Fibroblast of lung (primary cell): ENCODE measurements around the gene APOLD1. TPM values are rescaled to one million over a fixed set of nuclear protein-coding genes. Genes with fewer than 3 reads are reported as not detected.
A peak's percentile ranks its signal among the peaks of the same experiment; 100 is the strongest.

Experiments used
- DNase-seq, 2 donors: peaks; one replicate each; pipeline versions ENCODE4 v3.0.0 to v3.0.0-alpha.2; 2010; ENCODE audit warnings: low read depth in 2 of 2
- H2AFZ ChIP-seq: 2 replicates; pipeline ENCODE4 v1.5.1; 2012; ENCODE audit warnings: low read length, control low read depth, inconsistent platforms
- H3K27ac ChIP-seq: 2 replicates; pipeline ENCODE4 v1.5.1; 2011; ENCODE audit warnings: low read length, control low read depth; ENCODE audit not compliant: insufficient read depth
- H3K27me3 ChIP-seq: 2 replicates; pipeline ENCODE4 v1.5.1; 2011; ENCODE audit warnings: mild to moderate bottlenecking, low read length; ENCODE audit not compliant: control insufficient read depth, insufficient read depth
- H3K36me3 ChIP-seq: 2 replicates; pipeline ENCODE4 v1.5.1; 2011; ENCODE audit warnings: low read length; ENCODE audit not compliant: control insufficient read depth, insufficient read depth
- H3K4me1 ChIP-seq: 2 replicates; pipeline ENCODE4 v1.5.1; 2011; ENCODE audit warnings: low read length; ENCODE audit not compliant: control insufficient read depth, insufficient read depth; ENCODE audit errors: extremely low read depth
- H3K4me2 ChIP-seq: 2 replicates; pipeline ENCODE4 v1.5.1; 2011; ENCODE audit warnings: low read length, control low read depth; ENCODE audit not compliant: insufficient read depth; ENCODE audit errors: extremely low read depth
- H3K4me3 ChIP-seq, 4 experiments: fragments of 200-600 bp in 1 of 4; sonication (generic) in 1 of 4; replicated peaks in 1 of 4; 2 replicates each; pipeline ENCODE4 v1.5.1; 2011 to 2016; ENCODE audit warnings: low read length in 4 of 4, low read depth in 3 of 4, mild to moderate bottlenecking in 3 of 4, control low read depth in 2 of 4, inconsistent platforms in 1 of 4, mixed read lengths in 1 of 4; ENCODE audit not compliant: insufficient read depth in 1 of 4; ENCODE audit errors: control extremely low read depth in 1 of 4
- H3K79me2 ChIP-seq: 2 replicates; pipeline ENCODE4 v1.5.1; 2012; ENCODE audit warnings: mild to moderate bottlenecking, low read length, inconsistent platforms; ENCODE audit not compliant: control insufficient read depth, insufficient read depth
- H3K9ac ChIP-seq: 2 replicates; pipeline ENCODE4 v1.5.1; 2011; ENCODE audit warnings: mild to moderate bottlenecking, low read length, control low read depth; ENCODE audit not compliant: insufficient read depth
- H3K9me3 ChIP-seq: 2 replicates; pipeline ENCODE4 v1.5.1; 2012; ENCODE audit warnings: low read depth, low read length; ENCODE audit not compliant: control insufficient read depth, insufficient read depth
- H4K20me1 ChIP-seq: 2 replicates; pipeline ENCODE4 v1.5.1; 2011; ENCODE audit warnings: low read length; ENCODE audit not compliant: control insufficient read depth, insufficient read depth; ENCODE audit errors: extremely low read depth
- CTCF ChIP-seq, 2 donors: IDR thresholded peaks in 1 of 2; conservative IDR thresholded peaks in 1 of 2; 1 replicate in 1 of 2; 2 replicates in 1 of 2; pipeline ENCODE4 v1.5.1; 2011 to 2012; ENCODE audit warnings: low read length in 2 of 2, control low read depth in 1 of 2, inconsistent platforms in 1 of 2, low read depth in 1 of 2, mild to moderate bottlenecking in 1 of 2
- EZH2 ChIP-seq: IDR thresholded peaks from 2 replicates; pipeline ENCODE4 v1.5.1; 2012; ENCODE audit warnings: low read length, control low read depth, mild to moderate bottlenecking; ENCODE audit errors: missing control alignments
- polyA plus RNA-seq, 2 donors: library from polyadenylated mRNA; depleted of rRNA in 1 of 2; stranded (reverse) in 1 of 2; unstranded in 1 of 2; fragments of >200 nt; gene quantifications; 2 replicates each; pipeline ENCODE4 v1.2.1, GENCODE V29; 2011 to 2012; ENCODE audit warnings: missing spikeins in 1 of 2
- total RNA-seq: library from RNA; depleted of rRNA; stranded (reverse); fragments of >200 nt; gene quantifications from 2 replicates; pipeline ENCODE4 v1.2.1, GENCODE V29; 2014

The APOLD1 gene
- total and polyA plus RNA-seq, 2 donors (not counting 1 experiment from before 2014, with no cell fraction given) = 3.1 to 3.2 TPM

- H3K79me2 ChIP-seq = peaks cover 2% of the 10 kb centered on the region
- no peaks in the 10 kb centered on the region for H3K36me3 ChIP-seq
- H3K27ac ChIP-seq = peak overlapping the region; percentile 93
- peak overlapping the region; percentile 47 to 74 (median 62) for H3K4me3 ChIP-seq
- no peaks in the 10 kb centered on the region for H3K9me3 ChIP-seq
- TF ChIP-seq EZH2 (no peak), CTCF (conservative IDR thresholded peaks at IDR 0.05 in 1 of 2, IDR thresholded peaks at IDR 0.05 in 1 of 2; ENCODE audit: low read depth in 1 of 2, low read length in 2 of 2) (no peak)
- peak overlapping the region; percentile 72 for H2AFZ ChIP-seq
- H4K20me1 ChIP-seq = no peaks in the 10 kb centered on the region
- H3K9ac ChIP-seq = peak overlapping the region; percentile 91
- H3K4me2 ChIP-seq = peak overlapping the region; percentile 84
- no peaks in the 10 kb centered on the region for H3K27me3 ChIP-seq
- peak; percentile 79 to 81 for DNase-seq
- peaks cover 25% of the 10 kb centered on the region for H3K4me1 ChIP-seq
These were observed 1.5 kb downstream of the APOLD1 start for GRCh38 chr12:12786706-12787601.

- TF ChIP-seq CTCF (conservative IDR thresholded peaks at IDR 0.05 in 1 of 2, IDR thresholded peaks at IDR 0.05 in 1 of 2; ENCODE audit: low read depth in 1 of 2, low read length in 2 of 2) = no peak
- TF ChIP-seq EZH2 = no peak
- Histone ChIP-seq H3K27me3 (no peaks in the 10 kb centered on the region), H3K9me3 (no peaks in the 10 kb centered on the region), H3K79me2 (peaks cover 2% of the 10 kb centered on the region), H3K4me3 (no peak overlapping the region), H3K36me3 (no peaks in the 10 kb centered on the region), H3K4me1 (peaks cover 28% of the 10 kb centered on the region), H2AFZ (no peak overlapping the region), H3K4me2 (no peak overlapping the region), H3K27ac (peak overlapping the region; percentile 93), H3K9ac (peak overlapping the region; percentile 91), H4K20me1 (no peaks in the 10 kb centered on the region)
- DNase-seq = peak in 1 of 2 donors; percentile 12
These were observed 2.7 kb downstream of the APOLD1 start for GRCh38 chr12:12788131-12788530.

GRCh38 chr12:12788675-12789368, 3.4 kb downstream of the APOLD1 start:
- H3K27ac ChIP-seq = peak overlapping the region; percentile 93
- peaks cover 28% of the 10 kb centered on the region for H3K4me1 ChIP-seq
- no peaks in the 10 kb centered on the region for H3K9me3 ChIP-seq
- H3K9ac ChIP-seq = no peak overlapping the region
- H3K4me3 ChIP-seq = no peak overlapping the region
- H2AFZ ChIP-seq = peak overlapping the region; percentile 60
- peak overlapping the region; percentile 42 for H3K4me2 ChIP-seq
- H3K79me2 ChIP-seq = peaks cover 2% of the 10 kb centered on the region
- no peaks in the 10 kb centered on the region for H3K27me3 ChIP-seq
- H4K20me1 ChIP-seq = no peaks in the 10 kb centered on the region
- peak; percentile 65 to 86 for DNase-seq
- no peaks in the 10 kb centered on the region for H3K36me3 ChIP-seq
- TF ChIP-seq CTCF (conservative IDR thresholded peaks at IDR 0.05 in 1 of 2, IDR thresholded peaks at IDR 0.05 in 1 of 2; ENCODE audit: low read depth in 1 of 2, low read length in 2 of 2) (peak; percentile 62 to 80), EZH2 (no peak)
